Fibroblast of lung (primary cell): Measurements from ENCODE around the gene SRRM3.

Experiments used
- EZH2 ChIP-seq: IDR thresholded peaks from 2 replicates; pipeline ENCODE4 v1.5.1; 2012; ENCODE audit warnings: low read length, control low read depth, mild to moderate bottlenecking; ENCODE audit errors: missing control alignments
- TF ChIP-seq, protein P1 (sequence below), 2 donors: IDR thresholded peaks in 1 of 2; conservative IDR thresholded peaks in 1 of 2; 1 replicate in 1 of 2; 2 replicates in 1 of 2; pipeline ENCODE4 v1.5.1; 2011 to 2012; ENCODE audit warnings: low read length in 2 of 2, control low read depth in 1 of 2, inconsistent platforms in 1 of 2, low read depth in 1 of 2, mild to moderate bottlenecking in 1 of 2

- TF ChIP-seq, protein P1, sequence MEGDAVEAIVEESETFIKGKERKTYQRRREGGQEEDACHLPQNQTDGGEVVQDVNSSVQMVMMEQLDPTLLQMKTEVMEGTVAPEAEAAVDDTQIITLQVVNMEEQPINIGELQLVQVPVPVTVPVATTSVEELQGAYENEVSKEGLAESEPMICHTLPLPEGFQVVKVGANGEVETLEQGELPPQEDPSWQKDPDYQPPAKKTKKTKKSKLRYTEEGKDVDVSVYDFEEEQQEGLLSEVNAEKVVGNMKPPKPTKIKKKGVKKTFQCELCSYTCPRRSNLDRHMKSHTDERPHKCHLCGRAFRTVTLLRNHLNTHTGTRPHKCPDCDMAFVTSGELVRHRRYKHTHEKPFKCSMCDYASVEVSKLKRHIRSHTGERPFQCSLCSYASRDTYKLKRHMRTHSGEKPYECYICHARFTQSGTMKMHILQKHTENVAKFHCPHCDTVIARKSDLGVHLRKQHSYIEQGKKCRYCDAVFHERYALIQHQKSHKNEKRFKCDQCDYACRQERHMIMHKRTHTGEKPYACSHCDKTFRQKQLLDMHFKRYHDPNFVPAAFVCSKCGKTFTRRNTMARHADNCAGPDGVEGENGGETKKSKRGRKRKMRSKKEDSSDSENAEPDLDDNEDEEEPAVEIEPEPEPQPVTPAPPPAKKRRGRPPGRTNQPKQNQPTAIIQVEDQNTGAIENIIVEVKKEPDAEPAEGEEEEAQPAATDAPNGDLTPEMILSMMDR (conservative IDR thresholded peaks at IDR 0.05 in 1 of 2, IDR thresholded peaks at IDR 0.05 in 1 of 2; ENCODE audit: low read depth in 1 of 2, low read length in 2 of 2), result no peak
- no peak for TF ChIP-seq EZH2
Measured at GRCh38 chr7:76296743-76297740, 95.3 kb downstream of the SRRM3 start.
